ENCODE data around the gene TMEM131L.

DNA sequence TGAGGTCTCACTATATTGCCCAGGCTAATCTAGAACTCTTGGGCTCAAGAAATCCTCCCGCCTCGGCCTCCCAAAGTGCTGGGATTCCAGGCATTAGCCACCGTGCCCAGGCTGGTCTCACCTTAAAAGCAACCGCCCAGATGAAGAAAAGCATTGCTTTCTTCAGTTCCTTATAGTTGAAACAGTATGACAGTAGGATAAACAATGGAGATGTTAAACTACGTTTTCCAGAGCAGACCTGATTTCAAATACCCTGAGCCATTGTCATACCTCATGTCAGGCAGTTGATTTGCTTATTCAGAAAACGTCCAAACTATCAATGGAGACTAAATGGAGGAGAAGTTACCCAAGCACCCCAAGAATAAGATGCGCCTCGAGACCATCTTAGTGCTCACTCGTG lies 26.3 kb upstream of the TMEM131L start:
- no peak for TF ChIP-seq POLR2AphosphoS5 (IDR thresholded peaks at IDR 0.05; ENCODE audit: low read depth, low read length)
- no peak for TF ChIP-seq TAF1 (IDR thresholded peaks at IDR 0.05; ENCODE audit: borderline replicate concordance, low read depth, low read length)

Measured in GM12892 (cell line).